ENCODE results near the gene GALNS.

DNA sequence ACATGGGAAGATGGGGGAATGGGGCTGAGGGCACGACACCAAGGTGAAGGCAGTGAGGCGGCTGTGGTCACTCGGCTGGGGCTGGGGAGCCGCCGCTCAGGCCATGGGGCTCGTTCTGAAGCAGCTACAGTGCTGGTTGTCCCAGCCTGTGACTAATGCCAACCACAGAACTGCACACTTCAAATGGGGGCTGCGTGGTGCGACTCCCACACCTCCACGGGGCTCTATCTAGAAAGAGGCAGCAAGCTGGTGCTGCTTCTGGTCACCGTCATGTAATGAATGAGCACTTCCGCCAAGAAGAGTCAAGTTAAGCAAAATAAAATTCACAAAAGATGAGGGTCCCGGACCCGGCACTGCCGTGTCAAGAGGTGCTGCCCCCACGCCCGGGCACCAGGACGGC, 20.0 kb downstream of the GALNS start:
- TF ChIP-seq, protein P1, sequence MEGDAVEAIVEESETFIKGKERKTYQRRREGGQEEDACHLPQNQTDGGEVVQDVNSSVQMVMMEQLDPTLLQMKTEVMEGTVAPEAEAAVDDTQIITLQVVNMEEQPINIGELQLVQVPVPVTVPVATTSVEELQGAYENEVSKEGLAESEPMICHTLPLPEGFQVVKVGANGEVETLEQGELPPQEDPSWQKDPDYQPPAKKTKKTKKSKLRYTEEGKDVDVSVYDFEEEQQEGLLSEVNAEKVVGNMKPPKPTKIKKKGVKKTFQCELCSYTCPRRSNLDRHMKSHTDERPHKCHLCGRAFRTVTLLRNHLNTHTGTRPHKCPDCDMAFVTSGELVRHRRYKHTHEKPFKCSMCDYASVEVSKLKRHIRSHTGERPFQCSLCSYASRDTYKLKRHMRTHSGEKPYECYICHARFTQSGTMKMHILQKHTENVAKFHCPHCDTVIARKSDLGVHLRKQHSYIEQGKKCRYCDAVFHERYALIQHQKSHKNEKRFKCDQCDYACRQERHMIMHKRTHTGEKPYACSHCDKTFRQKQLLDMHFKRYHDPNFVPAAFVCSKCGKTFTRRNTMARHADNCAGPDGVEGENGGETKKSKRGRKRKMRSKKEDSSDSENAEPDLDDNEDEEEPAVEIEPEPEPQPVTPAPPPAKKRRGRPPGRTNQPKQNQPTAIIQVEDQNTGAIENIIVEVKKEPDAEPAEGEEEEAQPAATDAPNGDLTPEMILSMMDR (IDR thresholded peaks at IDR 0.05): no peak
- TF ChIP-seq POLR2AphosphoS5 (IDR thresholded peaks at IDR 0.05) (no peak), POLR2A (IDR thresholded peaks at IDR 0.05) (no peak)
